ENCODE results near the gene PLXNA3.

Gene PLXNA3

DNA sequence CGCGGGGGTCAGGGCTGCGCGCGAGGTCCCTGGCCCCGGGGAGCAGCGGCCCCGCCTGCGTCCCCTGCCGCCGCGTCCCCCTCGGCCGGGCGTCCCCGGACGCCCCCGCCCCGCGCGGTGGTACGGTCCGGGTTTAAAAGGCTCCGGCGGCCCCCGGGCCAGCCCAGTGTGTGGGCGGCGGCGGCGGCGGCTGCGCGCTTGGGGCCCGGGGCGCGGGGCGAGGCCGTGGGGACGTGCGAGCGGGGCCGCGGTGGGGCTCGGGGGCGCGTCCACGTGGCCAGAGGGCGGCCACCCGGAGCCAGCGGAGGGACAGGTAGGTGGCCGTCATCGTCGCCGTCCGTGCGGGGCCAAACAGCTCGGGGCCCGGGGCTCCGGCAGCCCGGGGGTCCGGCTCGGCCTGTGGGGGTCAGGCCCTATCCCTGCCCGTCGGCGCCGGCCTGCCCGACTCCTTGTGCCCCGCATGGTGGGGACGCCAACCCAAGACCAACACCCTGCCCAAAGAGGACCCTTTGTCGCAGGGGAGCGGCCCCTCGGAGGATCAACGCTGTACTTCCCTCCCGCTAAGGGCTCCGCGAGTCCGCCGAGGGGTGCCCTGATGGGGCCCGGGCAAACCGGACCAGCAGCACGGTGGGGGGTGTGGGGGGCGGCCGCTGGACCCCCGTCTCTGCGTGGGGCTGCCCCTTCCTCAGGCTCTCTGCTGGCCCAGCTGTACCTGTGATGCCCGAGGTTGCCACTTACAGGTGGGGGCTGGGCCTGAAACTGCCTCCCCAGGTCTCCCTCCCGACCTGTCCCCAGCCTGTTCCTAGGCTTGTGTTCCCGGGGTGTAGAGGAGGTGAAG, at the start of gene PLXNA3:
Gene PLXNA3, plus strand, starts transcription at position 166 of the 838 bp plus-strand sequence. CDS start 1,903 bp downstream, outside the sequence.
- DNase-seq (ENCODE audit: low read depth): no peak

DNA sequence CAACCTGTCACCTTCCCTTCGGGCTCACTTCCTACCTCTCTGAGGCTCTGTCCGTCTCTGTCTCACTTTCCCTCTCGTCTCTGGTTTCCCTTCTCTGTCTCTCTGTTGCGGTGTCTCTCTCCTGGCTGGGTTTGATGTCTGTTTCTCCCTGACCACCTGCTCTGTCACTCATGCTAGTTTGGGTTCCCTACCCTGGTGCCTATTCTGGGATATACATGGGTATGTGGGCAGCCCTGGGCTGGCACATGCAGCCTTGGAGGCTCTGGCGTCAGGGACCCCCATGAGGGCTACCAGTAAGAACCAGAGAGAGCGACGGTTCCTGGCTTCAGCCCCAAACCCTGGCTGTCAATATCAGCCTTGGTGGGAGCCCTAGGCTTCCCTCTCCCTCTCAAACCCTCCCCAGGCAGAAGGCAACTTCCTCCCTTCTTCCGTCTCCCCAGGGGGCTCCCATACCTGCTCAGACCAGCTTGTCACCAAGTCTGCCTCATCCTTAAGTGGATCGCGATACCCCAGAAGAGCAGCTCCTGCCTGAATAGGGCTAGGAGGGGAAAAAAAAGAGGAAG, 49.3 kb upstream of the PLXNA3 start:
- no peak for DNase-seq (ENCODE audit: low read depth)

DNA sequence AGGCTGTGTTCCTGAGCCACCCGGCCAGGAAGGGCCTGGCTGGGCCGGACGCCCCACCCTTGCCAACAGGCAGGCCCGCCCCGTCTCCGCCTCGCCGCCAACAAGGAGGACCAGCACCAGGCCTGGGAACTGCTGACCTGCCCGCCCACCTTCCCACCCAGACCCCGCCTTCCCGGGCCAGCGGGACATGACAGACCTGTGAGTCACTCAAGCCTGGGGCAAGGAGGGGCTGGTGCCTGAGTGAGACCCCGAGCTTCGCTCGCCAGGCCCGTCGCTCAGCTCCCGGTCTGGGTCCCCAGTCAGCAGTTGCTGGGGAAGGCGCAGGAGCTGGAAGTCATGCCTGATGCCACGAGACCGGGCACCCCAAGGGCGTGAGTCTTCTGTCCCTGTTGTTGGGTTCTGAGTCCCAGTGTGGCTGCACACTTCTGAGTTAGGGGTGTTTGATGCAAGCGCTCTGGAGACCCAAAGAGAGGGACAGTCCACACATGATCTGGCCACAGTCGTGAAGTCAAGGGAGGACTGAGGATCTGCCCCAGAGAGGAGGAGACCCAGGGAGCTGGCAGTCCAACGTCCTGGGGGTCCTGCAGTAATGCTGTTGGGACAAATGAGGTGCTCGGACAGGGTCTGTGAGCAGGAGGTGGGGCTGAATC, 48.7 kb upstream of the PLXNA3 start, which contains the start of gene DNASE1L1:
Gene DNASE1L1, minus strand, starts transcription at position 33 of the 650 bp plus-strand sequence. CDS start 3,686 bp downstream, outside the sequence.
- no peak for DNase-seq (ENCODE audit: low read depth)

DNA sequence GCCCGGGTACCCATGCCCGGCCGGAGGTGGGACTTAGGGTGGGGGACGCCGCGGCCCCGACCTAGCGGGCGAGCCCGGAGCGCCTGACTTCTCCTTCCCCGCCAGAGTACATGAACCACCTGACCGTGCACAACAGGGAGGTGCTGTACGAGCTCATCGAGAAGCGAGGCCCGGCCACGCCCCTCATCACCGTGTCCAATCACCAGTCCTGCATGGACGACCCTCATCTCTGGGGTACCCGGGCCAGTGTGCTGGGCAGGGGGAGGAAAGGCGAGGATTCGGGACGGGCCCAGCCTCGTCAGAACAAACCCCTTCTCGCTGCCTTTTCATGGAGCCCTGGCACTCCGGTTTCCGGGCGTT, 46.1 kb upstream of the PLXNA3 start:
- DNase-seq (ENCODE audit: low read depth): no peak

DNA sequence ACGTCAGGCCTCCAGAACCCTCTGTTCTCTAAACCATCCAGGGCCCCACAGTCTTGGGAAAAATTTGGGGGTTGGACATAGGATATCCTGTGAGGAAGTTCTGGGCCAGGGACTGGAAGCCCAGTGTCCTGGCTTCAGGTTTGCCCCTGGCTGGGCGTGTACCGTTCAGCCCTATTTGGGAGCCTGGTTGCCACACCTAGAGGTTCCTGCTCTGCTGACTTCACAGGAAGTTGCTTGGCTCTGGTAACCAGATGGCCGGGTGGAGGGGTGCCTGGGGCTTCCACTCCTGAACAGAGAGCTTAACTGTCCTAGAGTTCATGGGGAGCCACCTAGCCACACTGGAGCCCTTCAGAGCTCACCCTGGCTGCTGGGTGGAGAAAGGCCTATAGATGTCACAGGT, 45.6 kb upstream of the PLXNA3 start:
- DNase-seq (ENCODE audit: low read depth): no peak

DNA sequence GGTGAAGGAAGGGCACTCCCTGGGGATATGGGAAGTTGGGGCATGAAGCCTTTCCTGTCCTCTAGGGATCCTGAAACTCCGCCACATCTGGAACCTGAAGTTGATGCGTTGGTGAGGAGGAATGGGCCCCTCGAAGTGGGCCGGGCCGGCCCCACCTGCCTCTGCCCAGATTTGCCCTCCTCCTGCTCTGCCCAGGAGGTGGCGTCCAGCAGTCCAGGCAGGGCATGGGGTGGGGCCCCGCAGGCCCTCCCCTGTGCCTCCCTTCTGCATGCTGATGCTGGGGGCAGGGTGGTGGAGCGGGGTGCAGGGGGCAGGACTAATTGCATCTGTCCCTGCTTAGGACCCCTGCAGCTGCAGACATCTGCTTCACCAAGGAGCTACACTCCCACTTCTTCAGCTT, 44.9 kb upstream of the PLXNA3 start:
- DNase-seq (ENCODE audit: low read depth): no peak

DNA sequence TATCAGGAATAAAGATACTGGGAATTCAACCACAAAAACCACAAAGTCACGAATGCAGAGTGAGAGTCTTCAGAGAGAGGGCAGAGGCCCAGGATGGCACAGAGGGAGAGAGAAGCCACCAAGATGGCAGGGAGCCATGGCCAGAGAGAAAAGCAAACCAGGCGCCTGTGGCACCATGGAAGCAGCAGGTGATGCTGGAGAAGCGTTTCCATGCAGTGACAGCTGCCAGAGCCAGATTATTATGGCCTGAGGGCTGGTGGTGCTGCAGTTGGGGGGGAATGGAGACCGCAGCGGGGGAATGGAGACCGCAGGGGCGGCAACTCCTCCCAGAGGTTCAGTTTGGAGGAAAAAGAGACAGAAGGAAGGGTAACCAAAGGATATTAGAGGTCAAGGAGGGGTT, 40.9 kb upstream of the PLXNA3 start:
- no peak for DNase-seq (ENCODE audit: low read depth)

DNA sequence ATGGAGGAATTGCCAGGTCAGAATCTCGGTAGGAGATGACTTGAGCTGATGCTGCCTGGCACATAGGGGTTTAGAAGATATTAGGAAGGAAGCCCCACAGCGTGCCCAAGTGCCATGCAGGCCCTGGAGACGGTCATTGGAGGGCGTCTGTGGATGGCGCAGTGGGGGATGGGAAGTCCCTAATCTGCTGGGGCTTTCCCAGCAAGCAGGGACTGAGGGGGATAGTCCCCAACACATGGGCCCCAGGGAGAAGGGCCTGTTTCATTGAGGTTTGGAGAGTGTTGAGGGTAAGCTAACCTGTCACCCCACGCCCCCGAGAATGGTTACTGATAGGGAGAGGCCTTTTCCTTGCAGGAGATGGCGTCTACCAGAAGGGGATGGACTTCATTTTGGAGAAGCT, 38.9 kb upstream of the PLXNA3 start:
- no peak for DNase-seq (ENCODE audit: low read depth)

DNA sequence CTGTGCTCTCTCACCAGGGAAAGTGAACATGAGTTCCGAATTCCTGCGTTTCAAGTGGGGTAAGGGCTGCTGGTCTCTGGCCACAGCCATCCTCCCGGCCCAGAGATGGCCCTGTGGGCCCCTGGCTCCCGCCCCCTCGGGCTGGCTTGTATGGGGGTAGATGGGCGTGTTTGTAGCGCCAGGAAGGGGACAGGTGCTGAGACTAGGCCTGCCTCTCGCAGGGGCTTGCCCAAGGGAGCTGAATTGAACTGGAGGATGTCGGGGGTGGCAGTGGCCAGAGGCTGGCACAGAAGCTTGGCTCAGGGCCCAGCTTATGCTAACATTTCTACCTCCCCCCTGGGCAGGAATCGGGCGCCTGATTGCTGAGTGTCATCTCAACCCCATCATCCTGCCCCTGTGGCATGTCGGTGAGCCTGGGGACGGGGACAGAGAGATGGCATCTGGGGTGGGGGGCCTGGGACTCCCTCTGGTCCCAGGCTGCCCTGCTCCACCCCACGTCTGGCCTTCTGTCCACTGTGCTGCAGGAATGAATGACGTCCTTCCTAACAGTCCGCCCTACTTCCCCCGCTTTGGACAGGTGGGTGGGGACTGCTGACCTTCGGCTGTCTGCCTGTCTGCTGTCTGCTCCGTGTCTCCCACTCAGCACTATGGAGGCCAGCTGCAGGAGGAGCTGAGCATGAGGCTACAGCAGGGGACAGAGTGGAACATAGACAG, 38.2 kb upstream of the PLXNA3 start:
- no peak for DNase-seq (ENCODE audit: low read depth)

DNA sequence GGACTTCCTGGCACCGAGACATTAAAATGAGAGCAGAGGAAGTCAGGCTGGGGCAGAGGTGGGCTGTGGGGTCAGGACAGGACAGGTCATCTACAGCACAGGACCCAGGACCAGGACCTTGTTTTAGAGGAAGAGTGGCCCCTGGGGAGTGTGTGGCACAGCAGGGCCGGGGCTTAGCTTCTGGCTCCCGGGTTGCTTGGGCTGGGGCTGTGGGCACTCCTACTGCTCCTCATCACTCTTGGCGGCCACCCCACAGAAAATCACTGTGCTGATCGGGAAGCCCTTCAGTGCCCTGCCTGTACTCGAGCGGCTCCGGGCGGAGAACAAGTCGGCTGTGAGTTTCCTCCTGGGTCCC, 37.7 kb upstream of the PLXNA3 start:
- DNase-seq (ENCODE audit: low read depth): no peak

DNA sequence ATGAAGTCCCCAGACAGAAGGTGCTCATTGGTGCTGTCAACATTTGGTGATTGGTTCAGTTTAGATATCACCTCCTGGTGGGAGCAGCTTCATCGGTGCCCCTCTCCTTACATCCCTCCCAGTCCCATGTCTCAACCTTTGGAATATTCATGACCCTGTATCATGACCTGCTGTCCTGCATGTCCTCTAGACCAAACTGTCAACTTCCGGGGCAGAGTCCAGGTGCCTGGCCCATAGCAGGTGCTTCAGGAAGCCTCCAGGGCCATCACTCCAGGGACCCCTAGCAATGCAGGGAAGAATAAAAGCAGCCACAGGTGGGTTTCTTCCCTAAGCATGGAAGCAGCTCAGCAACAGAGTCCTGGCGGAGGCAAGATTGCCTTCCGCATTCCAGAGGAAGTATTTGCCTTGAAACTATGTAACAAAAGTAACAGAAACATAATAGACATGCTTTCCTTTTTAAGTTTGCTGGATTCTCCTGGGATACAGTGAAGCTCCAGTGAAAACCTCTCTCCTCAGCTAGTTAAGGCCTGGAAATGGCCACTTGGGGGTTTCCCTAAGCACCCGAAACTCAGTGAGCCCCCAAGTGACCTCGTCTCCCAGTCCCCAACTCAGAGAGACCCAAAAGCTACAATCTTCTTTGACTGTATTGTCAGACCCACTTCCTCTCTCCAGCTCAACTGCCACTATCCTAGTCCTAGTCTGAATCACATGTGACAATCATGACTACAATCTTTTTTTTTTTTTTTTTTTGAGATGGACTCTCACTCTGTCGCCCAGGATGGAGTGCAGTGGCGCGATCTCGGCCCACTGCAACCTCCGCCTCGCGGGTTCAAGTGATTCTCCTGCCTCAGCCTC, 30.9 kb upstream of the PLXNA3 start:
- no peak for DNase-seq (ENCODE audit: low read depth)

DNA sequence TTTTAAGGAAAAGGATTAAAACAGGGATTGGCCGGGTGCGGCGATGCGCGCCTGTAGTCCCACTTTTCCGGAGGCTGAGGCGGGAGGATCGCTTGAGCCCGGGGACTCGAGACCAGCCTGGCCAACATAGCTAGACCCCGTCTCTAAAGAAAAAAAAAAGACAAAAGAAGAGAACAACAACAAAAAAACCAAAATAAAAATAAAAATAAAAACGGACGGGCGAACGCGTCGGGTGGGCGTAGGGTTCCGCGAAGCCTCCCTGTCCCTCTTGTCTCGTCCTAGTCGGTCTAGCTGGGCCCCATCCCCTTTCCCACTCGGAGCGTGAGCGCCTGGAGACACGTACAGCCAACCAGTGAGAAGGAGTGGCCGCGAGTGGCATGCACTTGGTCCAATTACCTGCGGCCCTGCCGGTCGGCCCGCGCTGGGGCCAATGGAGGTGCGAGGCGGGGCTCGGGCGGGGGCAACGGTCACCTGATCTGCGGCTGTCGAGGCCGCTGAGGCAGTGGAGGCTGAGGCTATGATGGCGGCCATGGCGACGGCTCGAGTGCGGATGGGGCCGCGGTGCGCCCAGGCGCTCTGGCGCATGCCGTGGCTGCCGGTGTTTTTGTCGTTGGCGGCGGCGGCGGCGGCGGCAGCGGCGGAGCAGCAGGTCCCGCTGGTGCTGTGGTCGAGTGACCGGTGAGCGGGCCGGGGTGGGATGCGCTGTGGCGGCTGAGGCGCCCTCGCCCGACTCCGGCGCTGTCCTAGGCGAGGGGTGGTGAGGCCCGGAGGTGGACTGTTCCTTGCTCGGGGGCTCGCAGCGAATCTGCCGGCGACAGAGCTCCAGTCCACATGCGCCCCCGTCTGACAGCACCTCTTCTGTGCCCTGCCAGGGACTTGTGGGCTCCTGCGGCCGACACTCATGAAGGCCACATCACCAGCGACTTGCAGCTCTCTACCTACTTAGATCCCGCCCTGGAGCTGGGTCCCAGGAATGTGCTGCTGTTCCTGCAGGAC, 29.6 kb upstream of the PLXNA3 start, which contains the start of gene ATP6AP1:
Gene ATP6AP1, plus strand, starts transcription at position 502 of the 996 bp plus-strand sequence. Its CDS starts 16 bp downstream, at position 518.
- DNase-seq (ENCODE audit: low read depth): peak; percentile 64

DNA sequence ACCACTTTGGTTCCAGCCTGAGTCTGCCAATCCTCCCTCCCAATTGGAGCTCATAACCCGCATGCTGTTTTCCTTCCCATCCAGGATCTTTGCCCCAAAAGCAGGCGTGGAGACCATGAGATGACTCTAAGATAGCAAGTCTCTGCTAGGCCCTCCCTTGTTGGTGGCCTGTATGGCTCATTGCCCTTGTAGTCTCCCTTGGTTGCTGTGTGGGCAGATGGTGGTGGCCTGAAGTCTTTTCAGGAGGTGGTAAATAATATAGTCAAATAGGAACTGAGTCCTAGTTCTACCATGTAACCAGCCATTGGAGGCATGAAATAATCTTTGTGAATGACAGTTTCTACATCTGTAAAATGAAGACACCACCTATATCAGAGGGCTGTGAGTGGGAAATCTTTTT, 28.4 kb upstream of the PLXNA3 start:
- DNase-seq (ENCODE audit: low read depth): no peak

DNA sequence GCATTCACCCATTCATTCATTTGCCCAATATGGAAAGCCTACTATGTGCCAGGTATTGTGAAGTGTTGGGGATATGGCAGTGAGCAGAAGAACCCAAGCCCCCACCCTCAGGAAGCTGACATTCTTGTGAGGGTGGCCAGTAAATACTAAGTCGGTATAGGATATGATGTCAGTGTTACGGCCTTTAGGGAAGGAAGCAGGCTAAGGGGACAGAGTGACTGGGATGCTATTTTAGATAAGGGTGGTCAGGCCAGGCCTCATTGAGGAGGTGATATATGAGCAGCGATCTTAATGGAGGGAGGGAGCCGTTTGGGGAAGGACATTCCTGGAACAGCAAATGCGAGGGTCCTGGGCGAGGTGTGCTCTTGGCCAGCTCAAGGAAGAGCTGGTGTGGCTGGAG, 27.6 kb upstream of the PLXNA3 start:
- DNase-seq (ENCODE audit: low read depth): no peak

DNA sequence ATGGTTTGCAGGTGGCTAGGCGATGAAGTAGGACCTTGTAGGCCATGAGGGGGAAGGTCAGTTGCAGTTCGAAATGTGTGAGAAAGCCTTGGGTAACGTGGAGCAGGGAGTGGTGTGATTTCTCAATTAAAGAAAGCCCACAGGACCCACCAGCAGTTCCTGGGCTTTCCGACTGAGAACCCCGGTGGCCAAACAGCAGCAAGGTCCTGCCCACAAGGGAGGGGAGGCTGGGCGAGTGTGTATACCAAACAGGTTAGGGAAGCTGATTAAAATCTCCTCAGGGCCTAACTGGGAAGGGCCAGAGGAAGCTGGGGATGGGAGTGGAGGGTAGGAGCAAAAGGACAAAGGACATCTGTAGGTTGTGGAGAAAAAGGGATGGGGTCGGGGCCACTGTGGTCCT, 27.2 kb upstream of the PLXNA3 start:
- DNase-seq (ENCODE audit: low read depth): no peak

DNA sequence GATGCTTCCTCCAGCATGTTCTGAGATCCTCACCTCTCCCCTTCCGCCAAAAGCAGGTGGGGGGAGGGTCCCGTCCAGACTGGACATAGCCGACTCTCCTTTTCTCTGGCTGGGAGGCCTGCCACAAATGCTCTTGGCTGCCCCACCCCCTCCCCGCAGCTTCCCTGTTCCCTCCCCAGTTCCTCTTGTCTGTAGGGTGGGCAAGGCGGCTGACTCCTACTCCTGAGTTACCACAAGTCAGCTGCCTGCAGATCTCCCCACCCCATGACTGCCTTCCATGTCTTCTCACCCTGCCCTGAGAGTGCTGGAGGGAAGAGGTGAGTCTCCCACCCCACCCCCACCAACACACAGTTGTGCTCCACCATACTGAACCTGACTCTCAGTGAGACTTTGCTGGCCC, 26.7 kb upstream of the PLXNA3 start:
- no peak for DNase-seq (ENCODE audit: low read depth)

DNA sequence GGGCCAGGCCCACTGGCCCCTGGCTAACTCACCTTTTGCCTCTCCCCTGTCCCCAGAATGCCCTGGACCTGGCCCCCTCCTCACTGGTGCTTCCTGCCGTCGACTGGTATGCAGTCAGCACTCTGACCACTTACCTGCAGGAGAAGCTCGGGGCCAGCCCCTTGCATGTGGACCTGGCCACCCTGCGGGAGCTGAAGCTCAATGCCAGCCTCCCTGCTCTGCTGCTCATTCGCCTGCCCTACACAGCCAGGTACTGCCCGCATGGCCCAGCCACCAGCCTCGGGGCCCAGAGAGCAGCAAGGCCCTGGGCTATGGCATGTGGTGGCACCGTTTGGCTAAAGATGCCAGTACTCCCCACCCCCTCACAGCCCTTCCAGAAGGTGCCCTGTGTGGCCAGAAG, 25.9 kb upstream of the PLXNA3 start:
- no peak for DNase-seq (ENCODE audit: low read depth)

DNA sequence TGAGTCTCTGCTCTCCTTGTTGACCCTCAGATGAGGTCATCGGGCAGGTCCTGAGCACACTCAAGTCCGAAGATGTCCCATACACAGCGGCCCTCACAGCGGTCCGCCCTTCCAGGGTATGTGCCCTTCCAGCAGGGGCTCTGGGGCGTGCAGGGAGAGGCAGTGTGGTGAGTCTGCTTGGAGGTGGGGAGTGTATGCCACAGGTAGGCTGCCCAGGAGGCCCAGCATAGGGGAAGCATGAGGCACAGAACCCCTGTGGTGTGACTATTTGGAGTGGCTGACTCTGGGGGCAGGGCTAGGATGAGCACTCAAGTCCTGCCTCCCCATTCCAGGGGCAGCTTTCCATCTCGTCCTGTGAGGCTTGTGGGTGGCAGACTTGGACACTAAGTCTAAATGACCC, 24.5 kb upstream of the PLXNA3 start:
- no peak for DNase-seq (ENCODE audit: low read depth)

DNA sequence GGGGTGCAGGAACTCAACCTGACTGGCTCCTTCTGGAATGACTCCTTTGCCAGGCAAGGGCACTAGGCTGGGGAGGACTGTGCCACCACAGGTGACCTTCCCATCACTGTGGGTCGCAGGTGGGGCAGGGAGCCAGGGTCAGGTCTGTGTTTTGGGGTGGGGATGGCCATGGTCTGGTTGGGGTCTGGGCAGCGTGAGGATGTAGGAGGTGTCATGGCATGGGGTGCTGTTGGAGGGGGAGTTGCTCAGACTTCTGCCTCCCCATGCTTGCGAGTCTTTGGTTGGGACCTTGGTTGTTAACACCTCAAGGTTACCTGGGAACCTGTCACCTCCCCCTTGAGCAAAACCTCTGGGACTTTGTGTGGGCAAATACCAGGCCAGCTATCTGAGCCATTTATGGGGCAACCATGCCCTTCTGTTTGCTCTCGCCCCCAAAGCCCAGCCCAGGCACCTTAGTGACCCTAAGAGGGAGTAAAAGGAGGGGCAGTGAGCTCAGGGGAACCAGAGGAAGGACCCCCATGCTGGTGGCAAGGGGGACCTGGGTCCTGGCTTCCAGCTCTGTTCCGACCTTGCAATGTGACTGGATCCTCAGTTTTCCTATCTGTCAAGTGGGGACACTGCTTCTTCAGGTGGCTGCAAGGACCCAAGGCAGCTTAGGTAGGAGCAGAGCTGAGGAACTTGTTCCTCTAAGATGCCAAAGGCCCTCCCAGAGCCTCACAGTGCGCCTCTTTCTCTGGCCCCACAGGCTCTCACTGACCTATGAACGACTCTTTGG, 23.5 kb upstream of the PLXNA3 start:
- DNase-seq (ENCODE audit: low read depth): no peak
